Skeletal muscle tissue (tissue), 4 donors: ENCODE data around the gene KRAS. TPM values are rescaled to one million over a fixed set of nuclear protein-coding genes. Genes with fewer than 3 reads are reported as not detected.

Experiments used
- H3K27ac ChIP-seq: one replicate; pipeline ENCODE4 v1.7.0; 2013; ENCODE audit warnings: mild to moderate bottlenecking, low read depth, low read length, inconsistent platforms
- H3K27me3 ChIP-seq, 3 donors: one replicate each; pipeline ENCODE4 v1.7.0; 2013; ENCODE audit warnings: low read length in 3 of 3; ENCODE audit not compliant: control insufficient read depth in 3 of 3, insufficient read depth in 3 of 3
- H3K36me3 ChIP-seq, 3 donors: one replicate each; pipeline ENCODE4 v1.7.0; 2013; ENCODE audit warnings: low read length in 3 of 3; ENCODE audit not compliant: control insufficient read depth in 3 of 3, insufficient read depth in 3 of 3
- H3K4me1 ChIP-seq, 3 donors: one replicate each; pipeline ENCODE4 v1.7.0; 2013; ENCODE audit warnings: low read length in 3 of 3, mild to moderate bottlenecking in 3 of 3; ENCODE audit not compliant: control insufficient read depth in 3 of 3, insufficient read depth in 3 of 3
- H3K4me3 ChIP-seq, 3 donors: one replicate each; pipeline ENCODE4 v1.7.0; 2013; ENCODE audit warnings: low read length in 3 of 3
- H3K9ac ChIP-seq, 3 donors: one replicate each; pipeline ENCODE4 v1.7.0; 2013; ENCODE audit warnings: low read length in 3 of 3, mild to moderate bottlenecking in 3 of 3, moderate library complexity in 2 of 3, low read depth in 1 of 3
- H3K9me3 ChIP-seq, 3 donors: one replicate each; pipeline ENCODE4 v1.7.0; 2013; ENCODE audit warnings: low read length in 3 of 3; ENCODE audit not compliant: control insufficient read depth in 3 of 3
- total RNA-seq: library from RNA; depleted of rRNA; stranded (reverse); fragments of >200 nt; gene quantifications from one replicate; pipeline ENCODE4 v1.2.3, GENCODE V29; 2014
- donor health status: Osteomylitis.

KRAS gene
- total RNA-seq, 1 donor from 2014 or later, result 11.5 TPM

DNA sequence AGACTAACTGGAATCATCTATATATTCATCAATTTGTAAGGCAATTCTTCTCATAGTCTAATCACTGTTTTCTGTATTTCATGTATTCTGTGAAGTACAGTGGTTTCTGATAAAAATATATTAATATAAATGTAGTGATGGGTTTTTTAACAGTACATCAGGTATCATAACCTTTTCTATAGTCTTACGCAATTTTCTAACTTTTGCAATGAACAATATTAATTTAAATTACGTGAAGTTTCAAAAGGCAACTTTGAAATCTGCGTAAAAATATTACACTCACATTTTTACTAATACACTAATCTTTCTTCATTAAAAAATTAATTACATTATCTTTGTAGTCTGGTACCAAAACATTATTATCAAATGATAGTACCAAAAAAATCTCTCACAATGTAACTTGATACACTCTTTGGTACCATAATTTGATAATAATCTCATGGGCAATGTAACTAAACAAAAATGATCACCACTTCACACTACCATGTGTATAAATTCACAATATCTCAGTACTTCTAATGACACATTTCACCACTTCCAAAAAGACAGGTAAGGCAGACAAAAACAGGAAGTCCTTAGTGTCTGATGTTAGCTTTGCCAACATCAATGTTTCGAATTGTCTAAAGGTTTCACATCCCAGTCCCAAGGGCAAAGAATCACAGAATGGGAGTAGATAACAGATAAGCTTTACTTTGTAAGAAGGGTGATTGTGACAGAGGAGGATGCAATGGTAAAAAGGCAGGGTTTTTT, 64.5 kb downstream of the KRAS start:
- Histone ChIP-seq H3K9me3 (no peaks in the 10 kb centered on the region), H3K4me1 (no peaks in the 10 kb centered on the region), H3K36me3 (no peaks in the 10 kb centered on the region), H3K27ac (no peak overlapping the region), H3K4me3 (no peak overlapping the region), H3K27me3 (no peaks in the 10 kb centered on the region), H3K9ac (no peak overlapping the region)

DNA sequence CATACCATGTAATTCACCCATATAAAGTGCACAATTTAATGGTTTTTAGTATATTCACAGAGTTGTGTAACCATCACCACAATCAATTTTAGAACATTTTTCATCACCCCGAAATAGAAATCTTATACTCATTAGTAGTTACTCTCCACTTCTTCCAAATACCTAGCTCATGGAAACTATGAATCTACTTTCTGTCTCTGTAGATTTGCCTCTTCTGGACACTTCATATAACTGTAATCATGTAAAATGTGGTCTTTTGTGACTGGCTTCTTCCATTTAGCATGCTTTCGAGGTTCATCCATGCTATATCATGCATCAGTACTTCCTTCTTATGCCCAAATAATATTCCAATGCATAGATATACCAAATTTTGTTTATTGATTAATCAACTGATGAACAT, 66.6 kb downstream of the KRAS start:
- no peaks in the 10 kb centered on the region for H3K27me3 ChIP-seq
- no peak overlapping the region for H3K9ac ChIP-seq
- H3K27ac ChIP-seq, result no peak overlapping the region
- H3K9me3 ChIP-seq, result no peaks in the 10 kb centered on the region
- H3K4me1 ChIP-seq, result no peaks in the 10 kb centered on the region
- H3K36me3 ChIP-seq, result no peaks in the 10 kb centered on the region
- H3K4me3 ChIP-seq, result no peak overlapping the region

DNA sequence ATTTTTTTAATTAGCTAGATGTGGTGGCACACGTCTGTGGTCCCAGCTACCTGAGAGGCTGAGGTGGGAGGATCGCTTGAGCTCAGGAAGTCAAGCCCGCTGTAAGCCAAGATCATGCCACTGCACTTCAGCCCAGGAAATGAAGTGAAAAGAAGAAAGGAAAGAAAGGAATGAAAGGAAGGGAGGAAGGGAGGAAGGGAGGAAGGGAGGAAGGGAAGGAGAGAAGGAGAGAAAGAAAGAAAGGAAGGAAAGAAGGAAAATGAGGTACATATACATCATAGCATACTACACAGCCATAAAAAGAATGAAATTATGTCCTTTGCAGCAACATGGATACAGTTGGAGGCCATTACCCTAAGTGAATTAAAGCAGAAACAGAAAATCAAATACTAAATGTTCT, 68.0 kb downstream of the KRAS start:
- Histone ChIP-seq H3K27ac (no peak overlapping the region), H3K36me3 (no peaks in the 10 kb centered on the region)

DNA sequence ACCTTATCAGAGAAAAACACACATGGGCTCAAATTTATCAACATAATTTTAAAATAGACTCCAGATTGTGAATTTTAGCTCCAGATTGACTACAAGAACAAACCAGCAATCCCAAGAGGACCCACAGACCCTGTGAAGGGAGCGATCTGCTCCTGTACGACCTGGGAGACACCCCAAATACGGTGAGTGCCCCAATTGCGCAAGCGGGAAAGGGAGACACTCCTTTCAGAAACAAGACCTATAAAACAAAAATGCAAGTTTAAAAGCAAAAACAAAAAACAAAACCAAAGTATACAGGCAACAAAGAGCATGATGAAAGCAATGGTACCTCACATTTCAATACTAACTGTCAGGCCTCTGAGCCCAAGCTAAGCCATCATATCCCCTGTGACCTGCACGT, 87.9 kb downstream of the KRAS start:
- Histone ChIP-seq H3K4me3 (no peak overlapping the region), H3K27ac (no peak overlapping the region), H3K9ac (no peak overlapping the region), H3K27me3 (no peaks in the 10 kb centered on the region), H3K4me1 (no peaks in the 10 kb centered on the region), H3K9me3 (no peaks in the 10 kb centered on the region), H3K36me3 (no peaks in the 10 kb centered on the region)

More for the DNA sequence above, 68.0 kb downstream of the KRAS start:
- Histone ChIP-seq H3K27me3 (no peaks in the 10 kb centered on the region), H3K9me3 (no peaks in the 10 kb centered on the region), H3K9ac (no peak overlapping the region), H3K4me1 (no peaks in the 10 kb centered on the region), H3K4me3 (no peak overlapping the region)

DNA sequence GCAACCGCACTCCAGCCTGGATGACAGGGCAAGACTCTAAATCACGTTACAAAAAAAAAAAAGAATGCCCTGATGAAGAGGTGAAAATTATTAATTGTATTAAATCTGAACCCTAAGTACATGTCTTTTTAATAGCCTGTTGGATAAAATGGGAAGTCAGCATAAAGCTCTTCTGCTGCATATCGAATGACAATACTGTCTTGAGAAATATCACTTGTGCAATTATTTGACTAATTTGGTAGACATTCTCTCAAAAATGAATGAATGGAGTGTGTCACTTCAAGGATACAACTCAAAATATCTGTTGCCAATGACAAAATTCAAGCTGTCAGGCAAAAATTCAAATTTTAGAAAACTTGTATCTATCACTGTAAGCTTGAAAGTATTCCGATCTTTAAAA, 94.7 kb downstream of the KRAS start:
- Histone ChIP-seq H3K4me3 (no peak overlapping the region), H3K27ac (no peak overlapping the region), H3K9ac (no peak overlapping the region), H3K36me3 (no peaks in the 10 kb centered on the region), H3K9me3 (no peaks in the 10 kb centered on the region), H3K27me3 (no peaks in the 10 kb centered on the region), H3K4me1 (peaks cover 0 to 2% (median 0%) of the 10 kb centered on the region in 3 donors)

DNA sequence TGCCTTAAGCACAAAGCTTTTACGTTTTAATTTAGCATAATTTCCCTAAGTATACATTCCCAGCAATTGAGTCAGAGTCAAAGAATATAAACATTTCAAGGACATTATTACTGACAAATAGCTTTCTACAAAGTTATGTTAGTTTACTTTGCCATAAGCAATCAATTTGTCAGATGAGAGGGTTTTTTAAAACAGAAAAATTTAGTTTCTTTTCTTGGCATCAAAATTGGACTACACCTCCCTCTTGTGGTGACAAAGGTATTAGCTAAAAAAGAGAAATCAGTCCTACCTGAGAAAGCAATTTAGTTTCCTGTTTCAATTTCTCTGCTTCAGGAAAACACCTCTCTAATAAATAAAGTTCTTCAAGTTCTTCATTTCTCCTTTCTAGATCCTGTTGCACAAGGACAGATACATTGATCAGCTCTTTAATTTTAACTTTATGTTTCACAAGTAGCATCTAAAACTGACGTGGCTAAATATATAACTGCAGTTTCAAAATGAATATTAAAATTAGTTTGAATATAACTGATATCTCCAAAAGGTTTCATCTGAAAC, 95.6 kb downstream of the KRAS start:
- H3K9ac ChIP-seq, result no peak overlapping the region
- H3K27me3 ChIP-seq, result no peaks in the 10 kb centered on the region
- no peak overlapping the region for H3K27ac ChIP-seq
- H3K4me3 ChIP-seq, result no peak overlapping the region
- no peaks in the 10 kb centered on the region for H3K9me3 ChIP-seq
- H3K4me1 ChIP-seq, result peaks cover 0 to 2% (median 0%) of the 10 kb centered on the region in 3 donors
- H3K36me3 ChIP-seq, result no peaks in the 10 kb centered on the region

Other genes starting within 250 kb of the KRAS start
- 1.6 TPM for gene DNAI7, start 55.8 kb downstream of the KRAS start, total RNA-seq
- 15.1 TPM for gene ETFRF1, start 55.7 kb downstream of the KRAS start, total RNA-seq